ENCODE data around the gene DPH2. TPM values are rescaled to one million over a fixed set of nuclear protein-coding genes. Genes with fewer than 3 reads are reported as not detected.

Gene DPH2
- polyA plus RNA-seq, 2 of the 4 experiments (the other 2 are of a cell fraction): 38.8 to 41.7 TPM

- ChIA-PET POLR2A (no interaction called here), CTCF (interaction anchor here (0.9 to 1.7 kb wide), 4 partner anchors 9 to 206 kb away, joined by 3 to 5 read pairs (median 3); no protein-coding TSS in a partner anchor)
- no peak for ATAC-seq
- WGBS (ENCODE audit: missing lambda C conversion rate): 62% methylated on average over 7 of the region's 7 CpGs
- Histone ChIP-seq H3K4me3 (no peak overlapping the region), H3K27ac (no peak overlapping the region), H3K4me2 (peak overlapping the region; percentile 43; the same call in 2 of the 3 replicates), H3K4me1 (peaks cover 11% of the 10 kb centered on the region; the same call in 1 of the 3 replicates), H3K9me3 (no peaks in the 10 kb centered on the region)
- TF ChIP-seq HOXB13 (CRISPR knock-in tag; IDR thresholded peaks at IDR 0.05; ENCODE audit: low read depth) (no peak), CEBPB (IDR thresholded peaks at IDR 0.05) (no peak), HEYL (CRISPR knock-in tag; IDR thresholded peaks at IDR 0.05) (no peak), POLR2A (IDR thresholded peaks at IDR 0.05; ENCODE audit: low read length) (no peak), NR3C1 (IDR thresholded peaks at IDR 0.05) (no peak), SREBF2 (IDR thresholded peaks at IDR 0.05) (no peak), BCL3 (IDR thresholded peaks at IDR 0.05) (no peak), RARB (CRISPR knock-in tag; IDR thresholded peaks at IDR 0.05) (no peak)
- DNase-seq (ENCODE audit: low read depth in 1 of 2, low spot score in 1 of 2): no peak
- no peak for FAIRE-seq
Measured at GRCh38 chr1:43969416-43969745, 429 bp upstream of the DPH2 start.

- H3K27ac ChIP-seq: peak overlapping the region; percentile 80 to 92
- peaks cover 11% of the 10 kb centered on the region; the same call in 1 of the 3 replicates for H3K4me1 ChIP-seq
Measured at GRCh38 chr1:43970502-43970901, 692 bp downstream of the DPH2 start.

DNA sequence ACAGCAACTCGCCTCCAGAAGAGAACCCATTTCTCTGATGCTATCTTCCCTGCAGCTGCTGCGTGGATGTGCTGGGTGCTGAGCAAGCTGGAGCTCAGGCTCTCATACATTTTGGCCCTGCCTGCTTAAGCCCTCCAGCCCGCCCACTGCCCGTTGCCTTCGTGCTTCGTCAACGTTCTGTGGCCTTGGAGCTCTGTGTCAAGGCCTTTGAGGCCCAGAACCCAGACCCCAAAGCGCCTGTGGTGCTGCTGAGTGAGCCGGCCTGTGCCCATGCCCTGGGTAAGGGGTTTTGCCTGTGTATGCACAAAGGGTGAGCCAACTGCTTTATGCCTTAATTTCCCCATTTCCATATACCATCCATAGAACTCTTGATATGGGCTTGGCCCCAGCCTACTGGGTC lies 1.1 kb downstream of the DPH2 start:
- Histone ChIP-seq H3K9me3 (no peaks in the 10 kb centered on the region), H3K4me1 (peaks cover 15% of the 10 kb centered on the region; the same call in 2 of the 3 replicates), H3K4me3 (peak overlapping the region; percentile 85), H3K4me2 (peak overlapping the region; percentile 97), H3K27ac (peak overlapping the region in 1 of 2 experiments; percentile 80; a peak in 2 of 6 replicates)
- FAIRE-seq (no peak), DNase-seq (ENCODE audit: low read depth in 1 of 2, low spot score in 1 of 2) (no peak), ATAC-seq (no peak)
- WGBS (ENCODE audit: missing lambda C conversion rate): 91% methylated on average over 9 of the region's 9 CpGs
- CTCF ChIA-PET: interaction anchor here (0.9 to 1.6 kb wide), 4 partner anchors 34 to 208 kb away, joined by 4 to 5 read pairs (median 4); no protein-coding TSS in a partner anchor
- POLR2A ChIA-PET: no interaction called here
- TF ChIP-seq BHLHE40 (IDR thresholded peaks at IDR 0.05; ENCODE audit: low read depth, low read length) (no peak), HMGXB4 (CRISPR knock-in tag; IDR thresholded peaks at IDR 0.05; ENCODE audit: borderline replicate concordance) (no peak), PHF8 (IDR thresholded peaks at IDR 0.05; ENCODE audit: borderline replicate concordance, low read depth) (no peak), TP53 (CRISPR knock-in tag; IDR thresholded peaks at IDR 0.05) (no peak), HOXB13 (CRISPR knock-in tag; IDR thresholded peaks at IDR 0.05; ENCODE audit: low read depth) (no peak)

More at GRCh38 chr1:43970502-43970901, 692 bp downstream of the DPH2 start:
- Histone ChIP-seq H3K9me3 (no peaks in the 10 kb centered on the region), H3K4me2 (peak overlapping the region; percentile 97), H3K4me3 (peak overlapping the region; percentile 85)
- no peak for FAIRE-seq
- ChIA-PET CTCF (interaction anchor here (0.9 to 1.6 kb wide), 4 partner anchors 10 to 66 kb away, joined by 3 to 5 read pairs (median 4); no protein-coding TSS in a partner anchor), POLR2A (no interaction called here)
- ATAC-seq: no peak
- no peak for DNase-seq (ENCODE audit: low read depth in 1 of 2, low spot score in 1 of 2)
- WGBS (ENCODE audit: missing lambda C conversion rate): 44% methylated on average over 5 of the region's 5 CpGs
- TF ChIP-seq POLR2A (IDR thresholded peaks at IDR 0.05; ENCODE audit: low read length) (no peak), EHF (CRISPR knock-in tag; IDR thresholded peaks at IDR 0.05) (no peak), PHF8 (IDR thresholded peaks at IDR 0.05; ENCODE audit: borderline replicate concordance, low read depth) (no peak), ZC3H11A (IDR thresholded peaks at IDR 0.05) (no peak), MAZ (IDR thresholded peaks at IDR 0.05; ENCODE audit: borderline replicate concordance, low read depth, low read length) (no peak), E2F6 (IDR thresholded peaks at IDR 0.05; ENCODE audit: borderline replicate concordance, low read depth) (no peak), MYC (IDR thresholded peaks at IDR 0.05; ENCODE audit: borderline replicate concordance, low read length) (no peak), CHD4 (IDR thresholded peaks at IDR 0.05; ENCODE audit: borderline replicate concordance) (no peak)
- TF ChIP-seq, protein P1, sequence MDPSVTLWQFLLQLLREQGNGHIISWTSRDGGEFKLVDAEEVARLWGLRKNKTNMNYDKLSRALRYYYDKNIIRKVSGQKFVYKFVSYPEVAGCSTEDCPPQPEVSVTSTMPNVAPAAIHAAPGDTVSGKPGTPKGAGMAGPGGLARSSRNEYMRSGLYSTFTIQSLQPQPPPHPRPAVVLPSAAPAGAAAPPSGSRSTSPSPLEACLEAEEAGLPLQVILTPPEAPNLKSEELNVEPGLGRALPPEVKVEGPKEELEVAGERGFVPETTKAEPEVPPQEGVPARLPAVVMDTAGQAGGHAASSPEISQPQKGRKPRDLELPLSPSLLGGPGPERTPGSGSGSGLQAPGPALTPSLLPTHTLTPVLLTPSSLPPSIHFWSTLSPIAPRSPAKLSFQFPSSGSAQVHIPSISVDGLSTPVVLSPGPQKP (IDR thresholded peaks at IDR 0.05; ENCODE audit: low read depth, low read length): no peak
